MCF 10A (cell line): Measurements from ENCODE around the gene PHACTR2. TPM values are rescaled to one million over a fixed set of nuclear protein-coding genes. Genes with fewer than 3 reads are reported as not detected.

Source experiments
- BruUV-seq: library from RNA; stranded (reverse); fragments of 400-500 nt; replicated peaks from 2 replicates; lab custom pipeline; 2021; lab: Mats Ljungman, UMichigan
- CTCF ChIA-PET: fragments of 300-600 bp; sonication (Branson Sonifier 250); formaldehyde crosslinking; extraction: SDS; loops from one replicate; lab custom pipeline; 2021; ENCODE audit warnings: antibody characterized with exemption, inconsistent platforms; lab: Yijun Ruan, JAX
- POLR2A ChIA-PET: fragments of 300-600, 350-650 bp; sonication (Branson Sonifier 250); formaldehyde crosslinking; extraction: SDS; loops from one replicate; lab custom pipeline; 2020; ENCODE audit warnings: antibody characterized with exemption, inconsistent platforms; lab: Yijun Ruan, JAX
- DNase-seq: peaks from one replicate; pipeline ENCODE4 v3.0.0-alpha.2; 2018; ENCODE audit not compliant: unreplicated experiment
- H3K27ac Mint-ChIP-seq: one replicate; pipeline ENCODE4 v1.8.0; 2022; ENCODE audit warnings: mild to moderate bottlenecking, low read depth, mixed read lengths; ENCODE audit not compliant: unreplicated experiment
- H3K27me3 Mint-ChIP-seq: one replicate; pipeline ENCODE4 v1.8.0; 2022; ENCODE audit warnings: mixed read lengths; ENCODE audit not compliant: insufficient read depth, unreplicated experiment
- H3K36me3 Mint-ChIP-seq: one replicate; pipeline ENCODE4 v1.8.0; 2022; ENCODE audit warnings: mild to moderate bottlenecking, moderate library complexity, mixed read lengths; ENCODE audit not compliant: insufficient read depth, unreplicated experiment
- H3K4me1 Mint-ChIP-seq: one replicate; pipeline ENCODE4 v1.8.0; 2022; ENCODE audit warnings: mixed read lengths; ENCODE audit not compliant: insufficient read depth, unreplicated experiment
- H3K4me3 Mint-ChIP-seq: one replicate; pipeline ENCODE4 v1.8.0; 2022; ENCODE audit warnings: mild to moderate bottlenecking, moderate library complexity, mixed read lengths; ENCODE audit not compliant: unreplicated experiment
- H3K9me3 Mint-ChIP-seq: one replicate; pipeline ENCODE4 v1.8.0; 2022; ENCODE audit warnings: mixed read lengths; ENCODE audit not compliant: unreplicated experiment
- intact Hi-C: fragments of 100-400 bp; cut with micrococcal nuclease; formaldehyde crosslinking; loops from 2 replicates; pipeline ENCODE4 v1.14.1; 2022
- total RNA-seq: library from RNA; stranded (reverse); gene quantifications from 2 replicates; pipeline ENCODE4 v1.2.3, GENCODE V29; 2022
- TF ChIP-seq, protein P1 (sequence below): fragments of 200-600 bp; IDR thresholded peaks from one replicate; pipeline ENCODE4 v1.8.0; 2022; ENCODE audit warnings: antibody characterized with exemption, mild to moderate bottlenecking; ENCODE audit not compliant: unreplicated experiment

The PHACTR2 gene
- total RNA-seq, 1 experiment from 2014 or later = 34.4 TPM

DNA sequence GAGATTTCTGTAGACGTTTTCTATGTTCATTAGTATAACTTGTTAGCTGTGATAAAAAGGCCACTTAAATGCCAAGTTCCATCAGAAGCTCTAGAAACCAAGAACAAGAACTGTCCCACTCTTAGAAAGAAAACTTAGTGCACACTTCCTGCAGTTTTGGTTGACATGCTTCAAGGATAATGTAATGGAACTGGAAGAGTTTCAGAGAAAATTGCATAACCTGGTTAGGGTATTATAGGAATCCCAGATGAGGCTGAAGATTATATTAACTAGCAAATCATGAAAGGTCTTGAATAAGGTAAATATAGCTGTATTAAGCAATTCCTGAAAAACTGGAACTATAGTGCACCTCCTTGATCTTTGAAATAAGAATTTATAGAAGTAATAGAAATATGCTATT lies 1.8 kb upstream of the PHACTR2 start:
- H3K4me1 Mint-ChIP-seq = peaks cover 47% of the 10 kb centered on the region
- TF ChIP-seq, protein P1, sequence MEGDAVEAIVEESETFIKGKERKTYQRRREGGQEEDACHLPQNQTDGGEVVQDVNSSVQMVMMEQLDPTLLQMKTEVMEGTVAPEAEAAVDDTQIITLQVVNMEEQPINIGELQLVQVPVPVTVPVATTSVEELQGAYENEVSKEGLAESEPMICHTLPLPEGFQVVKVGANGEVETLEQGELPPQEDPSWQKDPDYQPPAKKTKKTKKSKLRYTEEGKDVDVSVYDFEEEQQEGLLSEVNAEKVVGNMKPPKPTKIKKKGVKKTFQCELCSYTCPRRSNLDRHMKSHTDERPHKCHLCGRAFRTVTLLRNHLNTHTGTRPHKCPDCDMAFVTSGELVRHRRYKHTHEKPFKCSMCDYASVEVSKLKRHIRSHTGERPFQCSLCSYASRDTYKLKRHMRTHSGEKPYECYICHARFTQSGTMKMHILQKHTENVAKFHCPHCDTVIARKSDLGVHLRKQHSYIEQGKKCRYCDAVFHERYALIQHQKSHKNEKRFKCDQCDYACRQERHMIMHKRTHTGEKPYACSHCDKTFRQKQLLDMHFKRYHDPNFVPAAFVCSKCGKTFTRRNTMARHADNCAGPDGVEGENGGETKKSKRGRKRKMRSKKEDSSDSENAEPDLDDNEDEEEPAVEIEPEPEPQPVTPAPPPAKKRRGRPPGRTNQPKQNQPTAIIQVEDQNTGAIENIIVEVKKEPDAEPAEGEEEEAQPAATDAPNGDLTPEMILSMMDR = no peak
- H3K27ac Mint-ChIP-seq = peak overlapping the region; percentile 59
- no TSS peak for BruUV-seq
- POLR2A ChIA-PET = interaction anchor here (0.9 to 6.3 kb wide), 7 partner anchors 12 to 225 kb away, joined by 3 to 48 read pairs (median 4); partner anchors contain the start of genes ADAT2, LTV1 and PEX3
- H3K4me3 Mint-ChIP-seq = no peak overlapping the region
- CTCF ChIA-PET = interaction anchor here (1.1 kb wide), 1 partner anchor 833 kb away, joined by 5 read pairs; no protein-coding TSS in a partner anchor
- no peaks in the 10 kb centered on the region for H3K9me3 Mint-ChIP-seq
- peak; percentile 65 for DNase-seq
- intact Hi-C loops = loop anchor here (2.0 to 10.0 kb wide), 3 partner anchors 99 to 329 kb away; partner anchors contain the start of genes LTV1 and PLAGL1
- no peaks in the 10 kb centered on the region for H3K27me3 Mint-ChIP-seq
- no peaks in the 10 kb centered on the region for H3K36me3 Mint-ChIP-seq

- BruUV-seq = no TSS peak
- no peak for DNase-seq
- intact Hi-C loops = loop anchor here (2.0 to 10.0 kb wide), 3 partner anchors 99 to 328 kb away; partner anchors contain the start of genes LTV1 and PLAGL1
- Mint-ChIP-seq H3K9me3 (no peaks in the 10 kb centered on the region), H3K4me1 (peaks cover 53% of the 10 kb centered on the region), H3K27ac (no peak overlapping the region), H3K36me3 (no peaks in the 10 kb centered on the region), H3K27me3 (no peaks in the 10 kb centered on the region), H3K4me3 (no peak overlapping the region)
- TF ChIP-seq, protein P1 = no peak
- ChIA-PET CTCF (interaction anchor here (0.7 to 1.1 kb wide), 2 partner anchors 85 to 834 kb away, joined by 3 to 5 read pairs; no protein-coding TSS in a partner anchor), POLR2A (interaction anchor here (0.6 to 6.3 kb wide), 8 partner anchors 12 to 1019 kb away, joined by 3 to 48 read pairs (median 4); partner anchors contain the start of genes ADAT2, LTV1 and PEX3)
Measured at GRCh38 chr6:143676437-143677045, 1.2 kb upstream of the PHACTR2 start.

GRCh38 chr6:143677577-143677890 lies 231 bp upstream of the PHACTR2 start:
- H3K4me3 Mint-ChIP-seq = peak overlapping the region; percentile 88
- no peaks in the 10 kb centered on the region for H3K27me3 Mint-ChIP-seq
- POLR2A ChIA-PET = interaction anchor here (1.2 to 6.3 kb wide), 5 partner anchors 9 to 847 kb away, joined by 3 to 48 read pairs (median 7); partner anchors contain the start of gene LTV1
- intact Hi-C loops = loop anchor here (2.0 to 10.0 kb wide), 3 partner anchors 100 to 327 kb away; partner anchors contain the start of genes LTV1 and PLAGL1
- peaks cover 56% of the 10 kb centered on the region for H3K4me1 Mint-ChIP-seq
- DNase-seq = no peak
- peak overlapping the region; percentile 87 for H3K27ac Mint-ChIP-seq
- no peaks in the 10 kb centered on the region for H3K9me3 Mint-ChIP-seq
- TF ChIP-seq, protein P1 = no peak
- CTCF ChIA-PET = no interaction called here
- no peaks in the 10 kb centered on the region for H3K36me3 Mint-ChIP-seq
- BruUV-seq = no TSS peak

DNA sequence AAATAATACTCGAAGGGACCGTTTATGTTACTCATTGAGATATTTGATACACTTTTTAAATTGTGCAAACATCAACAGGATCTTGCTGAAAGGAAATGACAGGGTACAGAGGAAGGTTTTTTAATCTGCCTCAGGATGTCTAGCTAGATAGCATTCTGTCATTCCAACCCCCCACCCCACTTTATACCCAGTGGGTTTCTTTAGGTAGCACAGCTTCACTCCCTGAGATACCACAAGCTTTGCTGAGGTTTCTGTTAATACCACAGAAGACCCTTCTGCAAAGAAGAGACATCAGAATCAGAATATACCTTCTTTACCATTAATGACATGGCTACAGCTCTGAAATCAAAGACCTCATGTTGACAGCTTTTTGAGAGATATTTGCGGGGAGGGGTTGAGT lies 1.3 kb downstream of the PHACTR2 start:
- H3K4me1 Mint-ChIP-seq = peaks cover 45% of the 10 kb centered on the region
- BruUV-seq = no TSS peak
- no peaks in the 10 kb centered on the region for H3K27me3 Mint-ChIP-seq
- peak overlapping the region; percentile 88 for H3K4me3 Mint-ChIP-seq
- POLR2A ChIA-PET = interaction anchor here (0.6 to 6.3 kb wide), 13 partner anchors 8 to 1078 kb away, joined by 3 to 48 read pairs (median 3); partner anchors contain the start of gene LTV1
- CTCF ChIA-PET = interaction anchor here (0.8 to 1.1 kb wide), 2 partner anchors 10 to 103 kb away, joined by 4 read pairs; no protein-coding TSS in a partner anchor
- TF ChIP-seq, protein P1 = no peak
- peaks cover 2% of the 10 kb centered on the region for H3K9me3 Mint-ChIP-seq
- intact Hi-C loops = loop anchor here (5.0 to 10.0 kb wide), 2 partner anchors 102 to 326 kb away; partner anchors contain the start of gene PLAGL1
- H3K36me3 Mint-ChIP-seq = no peaks in the 10 kb centered on the region
- peak overlapping the region; percentile 87 for H3K27ac Mint-ChIP-seq
- DNase-seq = no peak
